Activated CD4-positive, CD25-positive, alpha-beta regulatory T cell treated with anti-CD3 and anti-CD28 coated beads, Interleukin-2, amount 50 U/mL, for 72 hours (primary cell): ENCODE data around the gene SLC38A3.

ENCODE experiments used
- DNase-seq: peaks from one replicate; pipeline ENCODE4 v3.0.0; 2021

The SLC38A3 gene

DNA sequence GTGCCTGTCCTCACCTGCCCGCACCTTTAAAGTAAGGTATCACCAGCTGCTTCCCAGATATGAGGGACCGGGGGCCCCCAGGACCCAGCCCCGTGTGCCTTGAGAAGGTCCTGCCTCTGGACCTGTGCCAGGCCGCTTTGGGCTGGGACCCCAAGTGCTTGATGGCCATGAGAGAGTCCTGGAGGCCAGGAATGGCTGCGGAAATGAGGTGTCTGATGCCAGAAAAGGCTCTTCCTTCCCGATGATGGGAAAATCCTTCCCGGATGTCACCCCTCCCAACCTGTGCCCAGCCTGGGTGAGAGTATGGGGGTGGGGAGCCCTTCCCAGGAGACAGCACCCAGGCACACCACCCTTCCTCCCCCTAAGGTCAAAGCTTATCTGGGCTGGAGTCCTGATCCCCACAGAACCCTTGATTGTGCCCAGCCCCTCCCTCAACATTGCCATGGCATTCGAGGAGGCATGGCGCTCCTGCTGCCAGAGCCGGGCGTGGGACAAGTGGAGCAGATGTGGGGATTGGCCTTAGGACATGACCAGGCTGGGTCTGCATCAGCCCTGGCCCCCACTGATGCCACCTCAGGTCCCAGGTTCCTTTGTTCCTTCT is 35.7 kb upstream of the SLC38A3 start:
- DNase-seq: no peak

DNA sequence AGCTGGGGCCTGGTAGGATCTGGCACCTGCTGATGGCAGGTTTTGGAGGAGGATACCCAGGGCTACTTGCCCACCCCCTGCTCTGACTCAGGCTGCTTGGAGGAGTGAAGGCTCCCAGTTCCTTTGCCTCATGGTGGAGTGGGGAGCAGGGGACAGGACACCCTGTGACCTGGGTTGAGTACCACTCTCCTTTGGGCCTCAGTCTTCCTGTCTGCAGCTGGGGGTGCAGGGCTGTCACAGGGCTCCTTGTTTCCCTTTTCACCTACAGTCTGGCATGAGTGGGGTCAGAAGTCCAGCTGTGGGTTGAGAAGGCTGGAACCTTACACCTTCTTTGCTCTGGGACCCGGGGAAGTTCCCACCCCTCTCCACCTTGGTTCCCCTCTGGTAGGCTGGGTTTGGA is 35.2 kb upstream of the SLC38A3 start:
- no peak for DNase-seq

DNA sequence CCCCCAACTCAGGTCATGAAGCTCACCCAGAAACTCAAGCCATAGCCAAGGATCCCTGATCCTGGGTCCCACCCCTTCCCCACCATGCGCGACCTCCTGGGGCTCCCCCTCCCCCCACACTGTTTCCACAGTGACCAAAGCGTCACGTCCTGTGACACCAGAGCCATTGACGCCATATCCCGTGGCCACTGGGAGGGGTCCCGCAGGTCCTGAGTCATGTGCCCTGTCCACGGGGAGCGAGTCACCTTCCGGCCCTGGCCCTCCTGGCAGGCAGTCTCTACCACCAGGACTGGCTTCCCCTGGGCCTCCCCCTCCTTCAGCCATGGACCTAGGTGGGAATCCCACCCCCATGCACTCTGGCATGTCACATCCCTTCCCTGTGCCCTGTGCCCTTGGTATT is 34.4 kb upstream of the SLC38A3 start:
- no peak for DNase-seq

DNA sequence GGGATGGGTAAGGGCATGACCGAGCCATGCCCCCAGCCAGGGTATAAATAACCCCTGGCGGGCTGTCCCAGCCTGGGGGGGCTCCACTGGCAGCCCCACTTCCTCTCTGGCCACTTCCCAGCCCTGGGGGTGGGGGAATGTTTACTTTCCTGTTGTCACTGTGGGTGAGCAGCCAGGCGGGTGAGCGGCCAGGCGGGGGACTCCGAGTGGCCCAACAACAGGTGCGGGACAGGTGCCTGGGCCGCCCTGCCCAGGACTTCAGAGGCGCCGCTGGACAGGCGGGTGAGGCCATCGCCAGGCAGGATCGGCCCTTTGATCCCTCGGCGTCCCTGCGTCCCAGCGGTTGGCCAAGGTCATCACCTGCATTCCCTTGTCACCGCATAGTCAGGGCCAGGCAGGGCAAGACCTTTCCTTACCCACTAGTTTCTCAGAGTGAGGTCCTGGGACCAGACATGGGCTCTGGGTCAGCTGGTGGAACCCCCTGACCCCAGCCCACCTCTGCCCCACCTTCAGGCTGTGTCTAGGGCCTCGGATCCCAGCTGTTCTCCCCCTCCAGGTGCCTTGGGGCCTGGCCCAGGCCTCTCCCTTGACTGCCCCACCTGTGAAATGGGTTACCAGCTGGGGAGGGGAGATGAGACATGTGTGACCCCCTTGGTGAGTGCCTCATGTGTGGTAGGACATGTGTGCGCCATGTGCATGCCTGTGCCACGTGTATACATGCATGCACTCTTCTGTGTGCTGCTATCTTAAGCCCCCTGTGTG is 33.4 kb upstream of the SLC38A3 start:
- DNase-seq: no peak

DNA sequence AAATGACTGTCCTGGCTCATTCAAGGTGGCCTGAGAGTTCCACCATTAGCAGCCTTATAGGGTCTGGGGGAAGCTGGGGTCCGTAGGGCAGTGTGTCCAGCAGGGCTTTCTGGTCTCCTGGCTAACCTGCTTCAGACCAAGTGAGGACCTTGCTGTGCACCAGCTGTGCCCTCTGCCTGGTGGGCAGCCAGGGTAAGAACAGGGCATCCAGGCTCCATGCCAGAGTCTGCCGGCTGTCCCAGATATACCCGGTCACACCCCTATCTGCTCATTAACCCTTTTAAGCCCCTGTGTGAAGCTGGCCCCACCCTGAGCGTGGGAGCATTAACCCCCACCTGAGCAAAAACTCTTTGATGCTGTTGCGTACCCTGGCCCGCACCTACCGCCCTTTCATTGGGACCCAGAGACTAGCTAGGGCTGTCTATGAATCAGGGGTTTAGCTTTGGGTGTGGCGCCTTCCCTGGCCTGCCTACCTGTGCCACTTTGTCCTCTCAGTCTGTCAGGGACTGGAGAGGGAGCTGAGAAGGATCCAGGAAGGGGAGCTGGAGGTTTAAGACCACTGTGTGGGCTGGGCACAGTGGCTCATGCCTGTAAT is 32.3 kb upstream of the SLC38A3 start:
- DNase-seq: no peak

DNA sequence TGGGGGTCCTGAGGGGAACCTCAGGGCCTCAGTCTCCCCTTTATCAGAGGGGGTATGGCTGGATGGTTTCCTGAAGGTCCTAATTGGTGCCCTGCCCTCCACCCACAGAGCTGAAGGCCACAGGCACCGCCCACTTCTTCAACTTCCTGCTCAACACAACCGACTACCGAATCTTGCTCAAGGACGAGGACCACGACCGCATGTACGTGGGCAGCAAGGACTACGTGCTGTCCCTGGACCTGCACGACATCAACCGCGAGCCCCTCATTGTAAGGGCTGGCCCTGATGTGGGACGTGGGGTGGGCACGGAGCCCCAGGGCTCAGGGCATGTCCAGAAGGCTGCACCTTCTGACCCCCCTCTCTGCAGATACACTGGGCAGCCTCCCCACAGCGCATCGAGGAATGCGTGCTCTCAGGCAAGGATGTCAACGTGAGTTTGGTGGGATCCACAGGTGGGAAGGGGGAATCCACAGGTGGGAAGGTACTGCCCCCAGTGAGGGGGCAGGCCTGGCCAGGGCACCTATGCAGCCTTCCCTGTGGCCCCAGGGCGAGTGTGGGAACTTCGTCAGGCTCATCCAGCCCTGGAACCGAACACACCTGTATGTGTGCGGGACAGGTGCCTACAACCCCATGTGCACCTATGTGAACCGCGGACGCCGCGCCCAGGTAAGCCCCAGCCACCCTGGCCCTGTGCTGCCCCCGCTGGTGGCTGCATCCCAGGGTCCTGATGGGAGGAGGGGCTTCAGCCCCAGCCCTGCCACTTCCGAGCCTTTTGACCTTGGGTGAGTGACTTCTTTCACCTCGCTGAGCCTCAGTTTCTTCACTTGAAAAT is 31.2 kb upstream of the SLC38A3 start:
- DNase-seq: no peak

DNA sequence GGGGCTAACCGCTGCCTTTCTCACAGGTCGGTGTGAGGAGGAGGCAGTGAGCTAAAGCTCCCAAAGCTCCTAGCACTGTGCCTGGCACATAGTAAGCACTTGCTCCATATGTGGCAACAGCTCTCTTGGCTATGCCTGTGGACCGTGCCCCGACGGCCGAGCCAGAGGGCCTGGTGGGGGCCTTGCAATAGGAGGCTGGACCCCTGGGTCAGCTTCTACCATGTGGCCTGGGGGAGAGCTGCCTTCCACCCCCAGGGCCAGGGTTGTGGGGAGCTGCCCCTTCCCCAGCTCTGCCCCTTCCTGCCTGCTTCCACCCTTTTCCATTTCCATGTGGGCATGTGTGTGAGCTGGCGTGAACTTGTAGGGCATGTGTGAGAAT is 30.6 kb upstream of the SLC38A3 start:
- DNase-seq: no peak

DNA sequence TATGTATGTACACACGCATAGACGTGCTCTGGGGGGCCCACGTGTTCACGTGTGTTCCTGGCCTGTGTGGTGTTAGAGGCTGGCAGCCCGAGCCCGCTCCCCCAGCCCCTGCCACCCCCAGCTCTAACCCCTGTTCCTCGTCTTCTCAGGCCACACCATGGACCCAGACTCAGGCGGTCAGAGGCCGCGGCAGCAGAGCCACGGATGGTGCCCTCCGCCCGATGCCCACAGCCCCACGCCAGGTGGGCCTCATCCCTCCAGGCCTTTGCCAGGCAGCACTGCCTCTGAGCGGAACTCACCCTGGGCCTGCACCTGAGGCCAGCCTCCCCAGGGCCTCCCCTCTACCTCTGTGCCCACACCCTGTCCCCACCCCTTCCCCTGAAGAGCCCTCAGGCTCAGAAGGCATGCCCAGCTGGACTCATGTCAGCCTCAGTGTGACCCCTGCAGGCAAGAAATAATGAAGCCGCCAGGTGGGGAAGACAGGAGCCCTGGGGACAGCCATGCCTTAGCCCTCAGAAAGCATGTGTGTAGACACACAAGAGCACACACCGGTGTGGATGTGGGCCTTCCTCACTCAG is 30.0 kb upstream of the SLC38A3 start:
- DNase-seq: no peak

DNA sequence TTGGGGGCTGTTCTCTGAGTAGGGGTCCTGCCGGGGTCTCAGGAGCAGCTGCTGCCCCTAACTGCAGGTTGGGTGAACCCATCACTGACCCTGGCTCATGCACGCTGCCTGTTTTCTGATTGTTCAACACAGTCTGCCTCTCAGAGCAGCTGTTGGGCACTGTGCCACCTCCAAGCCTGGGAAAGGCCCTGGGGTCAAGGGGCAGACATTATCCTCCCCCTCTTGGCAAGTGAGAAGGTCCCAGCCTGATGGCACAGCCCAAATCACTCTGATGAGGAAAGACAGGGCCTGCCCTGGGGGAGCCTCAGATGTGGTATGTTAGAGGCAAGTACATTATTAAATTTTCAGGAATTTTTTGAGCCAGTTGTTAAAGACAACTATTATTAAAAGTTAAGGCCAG is 27.7 kb upstream of the SLC38A3 start:
- no peak for DNase-seq

DNA sequence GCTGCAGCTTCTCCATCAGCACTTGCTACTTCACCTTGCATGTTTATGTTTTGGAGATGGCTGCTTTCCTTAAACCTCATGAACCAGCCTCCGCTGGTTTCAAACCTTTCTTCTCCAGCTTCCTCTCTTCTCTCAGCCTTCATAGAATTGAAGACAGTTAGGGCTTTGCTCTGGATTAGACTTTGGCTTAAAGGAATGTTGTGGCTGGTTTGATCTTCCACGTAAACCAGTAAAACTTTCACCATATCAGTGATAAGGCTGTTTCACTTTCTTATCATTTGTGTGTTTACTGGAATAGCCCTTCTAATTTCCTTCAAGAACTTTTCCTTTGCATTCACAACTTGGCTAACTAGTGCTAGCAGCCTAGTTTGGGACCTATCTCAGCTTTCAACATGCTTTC is 25.4 kb upstream of the SLC38A3 start:
- no peak for DNase-seq

DNA sequence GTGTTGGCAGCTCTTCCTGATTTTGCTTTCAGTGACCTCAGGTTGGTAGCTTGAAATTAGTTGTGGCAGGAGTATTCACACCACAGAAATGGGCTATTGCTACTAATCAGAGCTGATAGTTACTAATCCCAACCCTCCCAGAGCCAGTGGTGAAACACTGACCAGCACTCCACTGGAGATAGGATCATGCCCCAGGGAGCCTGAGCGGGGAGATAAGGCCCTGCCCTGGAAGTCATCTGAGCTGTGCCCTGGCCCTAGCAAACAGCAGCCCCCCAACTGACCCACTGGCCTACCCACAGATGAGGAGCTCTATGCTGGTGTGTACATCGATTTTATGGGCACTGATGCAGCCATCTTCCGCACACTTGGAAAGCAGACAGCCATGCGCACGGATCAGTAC is 23.1 kb upstream of the SLC38A3 start:
- DNase-seq: no peak

DNA sequence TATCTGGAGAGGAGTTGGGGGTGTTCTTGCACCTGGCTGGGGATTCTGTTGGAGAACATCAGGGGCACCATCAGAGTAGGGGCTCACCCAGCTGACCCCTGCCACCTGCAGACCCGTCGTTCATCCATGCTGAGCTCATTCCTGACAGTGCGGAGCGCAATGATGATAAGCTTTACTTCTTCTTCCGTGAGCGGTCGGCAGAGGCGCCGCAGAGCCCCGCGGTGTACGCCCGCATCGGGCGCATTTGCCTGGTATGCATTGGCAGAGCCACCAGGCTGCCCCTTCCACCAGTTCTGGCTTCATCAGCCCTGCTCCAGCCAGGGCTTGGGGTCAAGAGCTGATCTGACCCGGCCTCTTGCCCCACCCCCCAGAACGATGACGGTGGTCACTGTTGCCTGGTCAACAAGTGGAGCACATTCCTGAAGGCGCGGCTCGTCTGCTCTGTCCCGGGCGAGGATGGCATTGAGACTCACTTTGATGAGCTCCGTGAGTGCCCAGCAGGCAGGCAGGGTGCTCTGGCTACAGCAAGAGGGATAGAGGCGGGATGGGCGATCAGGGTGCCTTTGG is 22.5 kb upstream of the SLC38A3 start:
- no peak for DNase-seq

DNA sequence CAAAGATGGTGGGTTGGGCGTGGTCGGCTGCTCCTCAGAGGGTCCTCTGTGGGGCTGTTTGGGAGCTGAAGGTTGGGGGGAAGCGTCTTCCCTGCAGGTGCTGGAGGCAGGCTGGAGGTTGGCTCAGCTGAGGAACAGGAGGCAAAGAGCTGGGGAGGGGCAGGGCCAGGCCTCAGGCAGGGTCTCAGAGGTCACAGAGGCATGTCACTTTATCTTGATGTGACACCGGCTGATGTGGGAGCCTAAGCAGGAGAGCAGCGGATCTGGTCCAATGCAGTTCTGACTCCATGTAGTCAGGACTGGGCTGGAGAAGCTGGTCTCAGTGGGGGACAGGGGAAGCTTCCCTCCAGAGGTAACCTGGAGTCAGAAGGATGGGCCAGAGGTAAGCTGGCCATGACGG is 21.3 kb upstream of the SLC38A3 start:
- no peak for DNase-seq

DNA sequence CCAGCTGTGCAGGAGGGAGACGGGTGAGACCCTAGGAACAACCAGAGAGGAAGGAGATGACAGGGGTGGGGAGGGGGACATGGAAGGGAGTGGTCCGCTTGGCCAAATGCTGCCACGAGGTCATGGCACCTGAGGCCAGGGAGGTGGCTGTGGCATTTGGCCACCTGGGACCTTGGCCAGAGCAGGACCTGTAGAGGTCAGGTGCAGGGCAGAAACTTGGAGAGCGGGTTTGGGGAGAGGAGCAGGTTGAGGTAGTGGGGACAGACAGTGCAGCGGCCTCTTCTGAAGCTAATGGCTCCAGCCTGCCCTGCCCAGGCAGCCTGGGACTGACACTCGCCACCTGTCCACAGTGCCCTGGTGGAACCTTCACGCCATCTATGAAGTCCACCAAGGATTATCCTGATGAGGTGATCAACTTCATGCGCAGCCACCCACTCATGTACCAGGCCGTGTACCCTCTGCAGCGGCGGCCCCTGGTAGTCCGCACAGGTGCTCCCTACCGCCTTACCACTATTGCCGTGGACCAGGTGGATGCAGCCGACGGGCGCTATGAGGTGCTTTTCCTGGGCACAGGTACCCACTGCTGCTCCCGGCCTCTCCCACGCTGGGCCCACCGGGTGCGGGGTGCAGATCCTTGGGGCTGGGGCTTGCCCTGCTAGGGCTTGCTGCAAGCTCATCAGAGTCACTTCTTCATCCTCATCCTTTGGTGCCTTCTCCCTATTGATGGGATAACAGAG is 20.7 kb upstream of the SLC38A3 start:
- DNase-seq: no peak

DNA sequence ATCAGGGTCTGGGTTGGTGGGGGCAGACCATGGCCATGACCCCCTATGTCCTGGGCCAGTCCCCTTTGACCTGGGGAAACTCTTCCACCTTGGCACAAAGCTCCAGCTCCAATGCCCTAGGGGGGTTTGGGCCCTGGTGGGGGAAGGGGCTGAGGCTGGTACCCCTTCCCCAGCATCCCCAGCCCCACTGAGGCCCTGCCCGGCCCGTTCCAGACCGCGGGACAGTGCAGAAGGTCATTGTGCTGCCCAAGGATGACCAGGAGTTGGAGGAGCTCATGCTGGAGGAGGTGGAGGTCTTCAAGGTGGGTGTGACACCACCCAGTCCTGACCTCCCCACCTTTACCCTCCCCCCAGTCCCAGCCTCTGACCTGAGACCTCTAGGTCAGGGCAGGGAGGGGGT is 19.8 kb upstream of the SLC38A3 start:
- DNase-seq: no peak

DNA sequence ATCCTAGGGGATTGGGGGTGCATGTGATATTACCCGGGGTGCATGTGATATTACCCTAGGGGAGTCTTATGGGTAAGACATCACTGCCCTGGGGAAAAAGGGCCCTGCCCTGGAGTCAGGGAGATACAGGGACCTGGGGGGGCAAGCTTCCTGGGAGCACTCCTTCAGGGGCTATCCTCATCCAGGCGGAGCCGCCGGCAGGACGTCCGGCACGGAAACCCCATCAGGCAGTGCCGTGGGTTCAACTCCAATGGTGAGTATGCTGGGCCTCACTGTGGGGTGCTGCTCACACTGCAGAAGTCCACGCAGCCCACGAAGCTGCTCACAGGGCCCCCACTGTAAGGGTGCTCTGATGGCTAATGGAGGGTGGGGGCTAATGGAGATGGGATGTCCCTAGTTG is 19.0 kb upstream of the SLC38A3 start:
- no peak for DNase-seq

DNA sequence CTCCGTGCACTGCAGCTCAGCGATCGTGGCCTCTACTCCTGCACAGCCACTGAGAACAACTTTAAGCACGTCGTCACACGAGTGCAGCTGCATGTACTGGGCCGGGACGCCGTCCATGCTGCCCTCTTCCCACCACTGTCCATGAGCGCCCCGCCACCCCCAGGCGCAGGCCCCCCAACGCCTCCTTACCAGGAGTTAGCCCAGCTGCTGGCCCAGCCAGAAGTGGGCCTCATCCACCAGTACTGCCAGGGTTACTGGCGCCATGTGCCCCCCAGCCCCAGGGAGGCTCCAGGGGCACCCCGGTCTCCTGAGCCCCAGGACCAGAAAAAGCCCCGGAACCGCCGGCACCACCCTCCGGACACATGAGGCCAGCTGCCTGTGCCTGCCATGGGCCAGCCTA is 17.3 kb upstream of the SLC38A3 start:
- DNase-seq: no peak

DNA sequence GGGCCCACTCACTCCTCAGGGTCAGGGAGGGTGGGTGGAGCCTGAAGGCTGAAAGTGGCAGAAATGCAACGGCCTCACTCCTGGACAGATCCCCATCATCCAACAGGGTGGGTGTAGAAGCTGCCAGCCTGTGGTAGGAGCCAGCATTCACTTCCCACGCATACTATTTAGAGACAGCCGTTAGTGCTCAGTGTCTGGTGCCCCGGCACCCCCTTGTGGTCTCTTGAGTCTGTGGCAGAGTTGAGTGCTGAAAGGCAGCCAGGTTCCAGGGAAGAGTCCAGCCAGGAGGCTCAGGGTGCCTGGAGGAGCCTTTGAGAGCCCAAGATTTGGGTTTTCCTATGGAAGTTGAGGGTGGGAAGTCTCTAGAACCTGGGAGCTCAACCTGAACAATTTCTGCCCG is 15.8 kb upstream of the SLC38A3 start:
- no peak for DNase-seq

DNA sequence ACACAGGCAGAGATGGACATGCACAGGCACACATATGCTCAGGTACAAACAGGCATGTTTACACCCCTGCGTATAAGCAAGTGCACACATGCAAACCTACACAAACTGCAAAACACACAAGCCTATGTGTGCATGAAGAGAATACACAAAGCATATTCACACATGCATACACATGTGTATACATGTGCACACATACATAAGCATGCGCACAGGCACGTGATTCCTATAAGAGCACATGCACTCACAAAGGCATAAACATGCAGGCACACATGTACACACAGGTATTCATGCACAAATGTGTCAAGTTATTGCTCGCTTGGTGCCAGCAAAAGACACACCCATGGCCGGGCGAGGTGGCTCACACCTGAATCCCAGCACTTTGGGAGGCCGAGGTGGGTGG is 15.1 kb upstream of the SLC38A3 start:
- DNase-seq: no peak

DNA sequence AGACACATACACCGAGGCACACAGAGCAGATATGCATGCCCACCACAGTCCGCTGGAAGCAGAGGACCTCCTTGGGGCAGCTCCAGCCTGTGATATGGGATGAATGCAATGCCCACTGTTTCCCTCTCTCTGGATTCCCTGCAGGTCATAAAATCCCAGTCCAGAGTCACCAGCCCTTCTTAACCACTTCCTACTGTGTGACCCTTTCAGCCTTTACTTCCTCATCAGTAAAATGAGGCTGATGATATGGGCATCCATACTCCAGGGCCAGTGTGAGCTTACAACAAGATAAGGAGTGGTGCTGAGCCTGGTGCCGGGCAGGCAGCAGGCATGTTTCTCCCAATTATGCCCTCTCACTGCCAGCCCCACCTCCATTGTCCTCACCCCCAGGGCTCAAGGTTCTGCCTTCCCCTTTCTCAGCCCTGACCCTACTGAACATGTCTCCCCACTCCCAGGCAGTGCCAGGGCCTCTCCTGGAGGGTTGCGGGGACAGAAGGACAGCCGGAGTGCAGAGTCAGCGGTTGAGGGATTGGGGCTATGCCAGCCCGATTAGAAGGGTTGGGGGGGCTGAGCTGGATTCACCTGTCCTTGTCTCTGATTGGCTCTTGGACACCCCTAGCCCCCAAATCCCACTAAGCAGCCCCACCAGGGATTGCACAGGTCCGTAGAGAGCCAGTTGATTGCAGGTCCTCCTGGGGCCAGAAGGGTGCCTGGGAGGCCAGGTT is 14.0 kb upstream of the SLC38A3 start, which contains the start of gene GNAT1:
GNAT1 (plus strand) TSS at position 675 of the 725 bp plus-strand sequence. CDS start 116 bp downstream, outside the sequence.
- no peak for DNase-seq

DNA sequence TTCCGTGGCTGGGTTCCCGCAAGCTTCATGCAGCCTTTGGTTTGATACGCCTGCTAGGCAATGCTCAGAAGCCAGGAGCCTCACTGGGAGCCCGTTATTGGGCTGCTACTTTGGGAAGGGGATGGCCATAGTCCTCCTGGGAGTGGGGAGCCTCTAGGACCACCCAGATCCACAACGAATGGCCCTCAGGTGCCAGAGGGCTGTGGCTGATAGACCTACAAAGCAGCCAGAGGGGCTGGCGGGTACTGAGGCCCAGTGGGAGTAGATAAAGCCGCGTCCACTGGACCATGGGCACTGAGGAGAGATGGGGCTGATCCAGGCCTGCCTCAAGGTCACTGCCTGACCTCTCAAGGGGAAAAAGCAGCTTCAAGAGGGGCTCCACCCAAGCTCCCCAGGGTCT is 12.9 kb upstream of the SLC38A3 start:
- DNase-seq: no peak
